ENCODE measurements around the gene GPR152.

- TF ChIP-seq EZH2 (IDR thresholded peaks at IDR 0.05; ENCODE audit: borderline replicate concordance, low read length) = no peak
- TF ChIP-seq, protein P1, sequence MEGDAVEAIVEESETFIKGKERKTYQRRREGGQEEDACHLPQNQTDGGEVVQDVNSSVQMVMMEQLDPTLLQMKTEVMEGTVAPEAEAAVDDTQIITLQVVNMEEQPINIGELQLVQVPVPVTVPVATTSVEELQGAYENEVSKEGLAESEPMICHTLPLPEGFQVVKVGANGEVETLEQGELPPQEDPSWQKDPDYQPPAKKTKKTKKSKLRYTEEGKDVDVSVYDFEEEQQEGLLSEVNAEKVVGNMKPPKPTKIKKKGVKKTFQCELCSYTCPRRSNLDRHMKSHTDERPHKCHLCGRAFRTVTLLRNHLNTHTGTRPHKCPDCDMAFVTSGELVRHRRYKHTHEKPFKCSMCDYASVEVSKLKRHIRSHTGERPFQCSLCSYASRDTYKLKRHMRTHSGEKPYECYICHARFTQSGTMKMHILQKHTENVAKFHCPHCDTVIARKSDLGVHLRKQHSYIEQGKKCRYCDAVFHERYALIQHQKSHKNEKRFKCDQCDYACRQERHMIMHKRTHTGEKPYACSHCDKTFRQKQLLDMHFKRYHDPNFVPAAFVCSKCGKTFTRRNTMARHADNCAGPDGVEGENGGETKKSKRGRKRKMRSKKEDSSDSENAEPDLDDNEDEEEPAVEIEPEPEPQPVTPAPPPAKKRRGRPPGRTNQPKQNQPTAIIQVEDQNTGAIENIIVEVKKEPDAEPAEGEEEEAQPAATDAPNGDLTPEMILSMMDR (IDR thresholded peaks at IDR 0.05; ENCODE audit: low read length) = no peak
Observed at GRCh38 chr11:67490727-67491065, 38.2 kb upstream of the GPR152 start.

Data from OCI-LY1 (cell line).